CD4-positive, CD25-positive, alpha-beta regulatory T cell (primary cell): ENCODE data around the gene ZNF334. TPM values are rescaled to one million over a fixed set of nuclear protein-coding genes. Genes with fewer than 3 reads are reported as not detected.

Experiments
- ATAC-seq, 2 donors: fragments of 150-1000 bp; cut with Tn5 transposase; one replicate each; pipeline ENCODE4 v1.10.0; 2021; ENCODE audit warnings: low read depth in 2 of 2, moderate number of reproducible peaks in 2 of 2, moderate library complexity in 1 of 2
- DNase-seq, 3 donors: peaks; one replicate each; pipeline versions ENCODE4 v3.0.0 to v3.0.0-alpha.2; 2012 to 2022; ENCODE audit warnings: mixed read lengths in 1 of 3
- H3K27ac ChIP-seq: one replicate; pipeline ENCODE4 v1.7.0; 2013; ENCODE audit warnings: mild to moderate bottlenecking, low read length; ENCODE audit not compliant: insufficient read depth, poor library complexity, severe bottlenecking
- H3K27me3 ChIP-seq: one replicate; pipeline ENCODE4 v1.7.0; 2013; ENCODE audit warnings: low read length; ENCODE audit not compliant: control insufficient read depth, insufficient read depth
- H3K36me3 ChIP-seq: one replicate; pipeline ENCODE4 v1.7.0; 2013; ENCODE audit warnings: mild to moderate bottlenecking, low read length, moderate library complexity; ENCODE audit not compliant: control insufficient read depth, insufficient read depth
- H3K4me1 ChIP-seq: 2 replicates; pipeline ENCODE4 v1.7.0; 2013; ENCODE audit warnings: mild to moderate bottlenecking, low read length; ENCODE audit not compliant: insufficient read depth, control insufficient read depth, poor library complexity, severe bottlenecking
- H3K4me3 ChIP-seq: one replicate; pipeline ENCODE4 v1.7.0; 2013; ENCODE audit warnings: low read depth, mild to moderate bottlenecking, low read length, moderate library complexity
- H3K9me3 ChIP-seq, 2 experiments: 1 replicate in 1 of 2; 2 replicates in 1 of 2; pipeline ENCODE4 v1.7.0; 2013; ENCODE audit warnings: low read length in 2 of 2, mild to moderate bottlenecking in 1 of 2, moderate library complexity in 1 of 2; ENCODE audit not compliant: control insufficient read depth in 2 of 2
- H3K27ac Mint-ChIP-seq, 3 donors: one replicate each; pipeline ENCODE4 v1.8.0; 2020 to 2022; ENCODE audit warnings: mild to moderate bottlenecking in 3 of 3, mixed read lengths in 3 of 3, moderate library complexity in 2 of 3
- H3K27me3 Mint-ChIP-seq: one replicate; pipeline ENCODE4 v1.8.0; 2022; ENCODE audit warnings: mild to moderate bottlenecking, mixed read lengths
- H3K36me3 Mint-ChIP-seq: one replicate; pipeline ENCODE4 v1.8.0; 2020; ENCODE audit warnings: mixed read lengths
- H3K4me1 Mint-ChIP-seq, 4 donors: one replicate each; pipeline ENCODE4 v1.8.0; 2020 to 2022; ENCODE audit warnings: mixed read lengths in 4 of 4, mild to moderate bottlenecking in 1 of 4
- H3K4me3 Mint-ChIP-seq, 4 donors: one replicate each; pipeline ENCODE4 v1.8.0; 2020 to 2022; ENCODE audit warnings: mild to moderate bottlenecking in 4 of 4, mixed read lengths in 4 of 4, moderate library complexity in 3 of 4
- H3K9me3 Mint-ChIP-seq, 7 donors: one replicate each; pipeline ENCODE4 v1.8.0; 2020 to 2022; ENCODE audit warnings: mixed read lengths in 7 of 7, mild to moderate bottlenecking in 3 of 7, moderate library complexity in 2 of 7
- polyA plus RNA-seq, 4 donors: library from polyadenylated mRNA; unstranded; fragments of 300-500 nt; fragmentation: Illumina TruSeq; gene quantifications; one replicate each; pipeline ENCODE4 v1.2.3, GENCODE V29; 2021
- total RNA-seq: library from RNA; stranded (reverse); gene quantifications from one replicate; pipeline ENCODE4 v1.2.3, GENCODE V29; 2022

ZNF334 gene
- total and polyA plus RNA-seq, 5 donors from 2014 or later, result 0.14 to 0.25 (median 0.21) TPM; not detected in 1

GRCh38 chr20:46548688-46549087 is 35.3 kb upstream of the ZNF334 start:
- no peaks in the 10 kb centered on the region for H3K27me3 Mint-ChIP-seq
- H3K27ac Mint-ChIP-seq, result no peak overlapping the region
- Histone ChIP-seq H3K27me3 (no peaks in the 10 kb centered on the region), H3K4me1 (peaks cover 23% of the 10 kb centered on the region), H3K27ac (no peak overlapping the region), H3K4me3 (no peak overlapping the region), H3K9me3 (no peaks in the 10 kb centered on the region), H3K36me3 (no peaks in the 10 kb centered on the region)
- H3K36me3 Mint-ChIP-seq, result no peaks in the 10 kb centered on the region
- H3K9me3 Mint-ChIP-seq, result no peaks in the 10 kb centered on the region
- H3K4me3 Mint-ChIP-seq, result no peak overlapping the region
- DNase-seq (no peak), ATAC-seq (no peak)
- H3K4me1 Mint-ChIP-seq, result peaks cover 0 to 22% (median 11%) of the 10 kb centered on the region in 4 donors

GRCh38 chr20:46547995-46548394 is 34.6 kb upstream of the ZNF334 start:
- H3K9me3 ChIP-seq, result no peaks in the 10 kb centered on the region
- H3K27me3 ChIP-seq, result no peaks in the 10 kb centered on the region
- H3K27ac ChIP-seq, result no peak overlapping the region
- H3K4me3 ChIP-seq, result no peak overlapping the region
- no peaks in the 10 kb centered on the region for H3K36me3 Mint-ChIP-seq
- no peak for ATAC-seq
- H3K4me1 ChIP-seq, result peaks cover 19% of the 10 kb centered on the region
- no peak overlapping the region for H3K4me3 Mint-ChIP-seq
- H3K36me3 ChIP-seq, result no peaks in the 10 kb centered on the region
- no peaks in the 10 kb centered on the region for H3K27me3 Mint-ChIP-seq
- H3K27ac Mint-ChIP-seq, result no peak overlapping the region
- no peaks in the 10 kb centered on the region for H3K9me3 Mint-ChIP-seq
- peaks cover 0 to 17% (median 7%) of the 10 kb centered on the region in 4 donors for H3K4me1 Mint-ChIP-seq
- DNase-seq, result no peak

DNA sequence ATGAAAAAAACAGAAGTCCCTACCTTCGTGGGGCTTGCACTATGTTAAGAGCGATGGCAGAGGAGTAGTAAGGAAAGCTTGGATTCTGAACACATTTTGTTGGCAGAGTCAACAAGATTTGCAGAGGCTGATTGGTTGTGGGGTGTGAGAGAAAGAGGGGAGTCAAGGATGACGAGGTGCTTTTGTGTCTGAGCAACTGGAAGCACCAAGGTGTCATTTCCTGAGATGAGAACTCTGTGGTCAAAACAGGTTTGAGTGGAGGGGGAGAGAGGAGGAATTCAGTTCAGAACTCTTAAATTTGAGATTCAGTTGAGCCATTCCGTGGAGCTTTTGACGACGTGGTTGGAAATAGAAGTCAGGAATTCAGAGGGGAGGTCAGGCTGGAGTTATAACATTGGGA is 33.6 kb upstream of the ZNF334 start:
- H3K9me3 Mint-ChIP-seq, result no peaks in the 10 kb centered on the region
- peaks cover 0 to 6% (median 2%) of the 10 kb centered on the region in 4 donors for H3K4me1 Mint-ChIP-seq
- H3K27me3 ChIP-seq, result no peaks in the 10 kb centered on the region
- no peaks in the 10 kb centered on the region for H3K9me3 ChIP-seq
- no peaks in the 10 kb centered on the region for H3K36me3 Mint-ChIP-seq
- no peak overlapping the region for H3K4me3 Mint-ChIP-seq
- no peak overlapping the region for H3K27ac Mint-ChIP-seq
- no peaks in the 10 kb centered on the region for H3K27me3 Mint-ChIP-seq
- no peak for ATAC-seq
- no peak for DNase-seq
- no peaks in the 10 kb centered on the region for H3K36me3 ChIP-seq
- no peak overlapping the region for H3K4me3 ChIP-seq
- peaks cover 10% of the 10 kb centered on the region for H3K4me1 ChIP-seq
- no peak overlapping the region for H3K27ac ChIP-seq

GRCh38 chr20:46546298-46546697 is 32.9 kb upstream of the ZNF334 start:
- Histone ChIP-seq H3K9me3 (no peaks in the 10 kb centered on the region), H3K27me3 (no peaks in the 10 kb centered on the region), H3K36me3 (no peaks in the 10 kb centered on the region), H3K4me3 (no peak overlapping the region), H3K4me1 (peaks cover 10% of the 10 kb centered on the region), H3K27ac (no peak overlapping the region)
- DNase-seq (no peak), ATAC-seq (no peak)
- Mint-ChIP-seq H3K9me3 (no peaks in the 10 kb centered on the region), H3K27ac (no peak overlapping the region), H3K4me1 (peaks cover 0 to 5% (median 2%) of the 10 kb centered on the region in 4 donors), H3K27me3 (no peaks in the 10 kb centered on the region), H3K36me3 (no peaks in the 10 kb centered on the region), H3K4me3 (no peak overlapping the region)

DNA sequence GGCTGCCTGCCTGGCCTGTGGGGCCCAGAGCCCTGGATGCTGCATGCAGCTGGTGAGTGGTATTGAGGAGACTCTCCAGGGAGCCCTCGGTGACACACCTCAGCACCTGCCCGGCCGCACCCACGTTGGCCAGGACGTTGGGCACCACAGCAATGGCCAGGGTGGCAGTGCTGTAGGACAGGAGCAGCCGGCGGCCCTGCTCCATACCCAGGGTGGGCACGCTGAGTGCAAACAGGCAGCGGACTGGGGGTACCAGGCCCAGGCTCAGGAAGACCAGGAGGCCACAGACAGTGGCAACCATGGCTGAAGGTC is 32.4 kb upstream of the ZNF334 start:
- Histone ChIP-seq H3K4me1 (peaks cover 10% of the 10 kb centered on the region), H3K27ac (no peak overlapping the region), H3K36me3 (no peaks in the 10 kb centered on the region), H3K4me3 (no peak overlapping the region), H3K27me3 (no peaks in the 10 kb centered on the region), H3K9me3 (no peaks in the 10 kb centered on the region)
- ATAC-seq (no peak), DNase-seq (no peak)
- Mint-ChIP-seq H3K4me3 (no peak overlapping the region), H3K4me1 (peaks cover 0 to 5% (median 2%) of the 10 kb centered on the region in 4 donors), H3K9me3 (no peaks in the 10 kb centered on the region), H3K36me3 (no peaks in the 10 kb centered on the region), H3K27me3 (no peaks in the 10 kb centered on the region), H3K27ac (no peak overlapping the region)

DNA sequence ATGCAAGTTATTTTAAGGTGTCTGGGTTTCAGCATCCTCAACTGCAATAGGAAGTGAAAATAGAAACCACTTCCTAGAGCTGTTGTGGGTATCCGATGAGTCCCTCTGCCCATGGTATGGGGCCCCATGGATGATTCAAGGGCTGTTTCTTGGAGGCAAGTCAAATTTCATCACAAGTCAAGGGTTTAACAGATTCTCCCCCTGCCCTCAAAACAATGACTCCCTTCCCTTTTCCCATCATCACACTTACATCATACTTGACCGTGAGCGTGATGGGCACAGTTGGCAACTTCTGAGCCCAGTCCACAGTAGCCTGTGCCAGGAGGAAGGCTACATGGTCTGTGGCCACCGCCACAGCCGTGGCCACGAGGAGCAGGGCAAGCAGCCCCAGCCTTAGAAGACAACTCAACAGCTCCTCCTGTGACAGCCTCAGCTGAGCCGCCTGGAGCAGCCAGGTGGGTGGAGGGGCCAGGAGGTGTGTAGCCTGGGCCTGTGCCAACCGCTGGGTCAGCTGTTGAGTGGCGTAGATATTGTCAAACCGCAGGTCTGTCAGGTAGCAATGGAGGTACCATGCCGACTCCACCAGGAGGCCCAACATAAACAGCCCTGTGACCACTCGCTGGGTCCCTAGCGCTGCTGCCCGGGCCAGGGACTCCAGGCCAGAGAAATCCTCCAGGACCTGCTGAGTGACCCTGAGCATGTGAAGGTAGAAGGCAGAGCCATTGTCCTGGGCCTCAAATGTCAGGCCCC is 31.9 kb upstream of the ZNF334 start:
- DNase-seq, result peak in 1 of 3 donors; percentile 53
- no peaks in the 10 kb centered on the region for H3K36me3 Mint-ChIP-seq
- ATAC-seq, result peak; percentile 34 to 44
- H3K27me3 Mint-ChIP-seq, result no peaks in the 10 kb centered on the region
- Histone ChIP-seq H3K4me1 (peaks cover 10% of the 10 kb centered on the region), H3K9me3 (no peaks in the 10 kb centered on the region), H3K27me3 (no peaks in the 10 kb centered on the region), H3K36me3 (no peaks in the 10 kb centered on the region), H3K27ac (no peak overlapping the region), H3K4me3 (no peak overlapping the region)
- H3K4me1 Mint-ChIP-seq, result peaks cover 0 to 5% (median 2%) of the 10 kb centered on the region in 4 donors
- no peak overlapping the region for H3K4me3 Mint-ChIP-seq
- H3K9me3 Mint-ChIP-seq, result no peaks in the 10 kb centered on the region
- H3K27ac Mint-ChIP-seq, result peak overlapping the region in 1 of 3 donors; percentile 74

- Mint-ChIP-seq H3K9me3 (no peaks in the 10 kb centered on the region), H3K36me3 (no peaks in the 10 kb centered on the region), H3K27me3 (peaks cover 2% of the 10 kb centered on the region), H3K4me1 (peaks cover 0 to 5% (median 2%) of the 10 kb centered on the region in 4 donors), H3K4me3 (no peak overlapping the region), H3K27ac (no peak overlapping the region)
- Histone ChIP-seq H3K4me3 (no peak overlapping the region), H3K4me1 (peaks cover 10% of the 10 kb centered on the region), H3K9me3 (no peaks in the 10 kb centered on the region), H3K27me3 (no peaks in the 10 kb centered on the region), H3K27ac (no peak overlapping the region), H3K36me3 (no peaks in the 10 kb centered on the region)
- DNase-seq, result no peak
- no peak for ATAC-seq
Measured at GRCh38 chr20:46544576-46544975, 31.2 kb upstream of the ZNF334 start.

DNA sequence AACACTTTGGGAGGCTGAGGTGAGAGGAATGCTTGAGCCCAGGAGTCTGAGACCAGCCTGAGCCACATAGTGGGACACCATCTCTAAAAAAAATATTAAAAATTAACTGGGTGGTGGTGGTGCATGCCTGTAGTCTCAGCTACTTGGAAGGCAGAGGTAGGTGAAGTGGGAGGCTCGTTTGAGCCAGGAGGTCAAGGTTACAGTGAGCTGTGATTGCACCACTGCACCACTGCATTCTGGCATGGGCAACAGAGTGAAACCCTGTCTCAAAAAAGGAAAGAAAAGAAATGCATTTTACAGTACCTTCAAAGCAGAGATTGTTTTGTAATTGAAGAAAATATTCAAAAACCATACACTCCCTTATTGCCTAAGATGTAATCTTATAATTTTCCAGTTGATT is 30.6 kb upstream of the ZNF334 start:
- DNase-seq (no peak), ATAC-seq (no peak)
- H3K4me1 Mint-ChIP-seq, result peaks cover 0 to 5% (median 2%) of the 10 kb centered on the region in 4 donors
- Histone ChIP-seq H3K4me3 (no peak overlapping the region), H3K9me3 (no peaks in the 10 kb centered on the region), H3K36me3 (no peaks in the 10 kb centered on the region), H3K27me3 (no peaks in the 10 kb centered on the region), H3K4me1 (peaks cover 10% of the 10 kb centered on the region), H3K27ac (no peak overlapping the region)
- no peak overlapping the region for H3K4me3 Mint-ChIP-seq
- peaks cover 0 to 3% (median 0%) of the 10 kb centered on the region in 7 donors for H3K9me3 Mint-ChIP-seq
- peaks cover 5% of the 10 kb centered on the region for H3K27me3 Mint-ChIP-seq
- no peaks in the 10 kb centered on the region for H3K36me3 Mint-ChIP-seq
- H3K27ac Mint-ChIP-seq, result no peak overlapping the region
